ENCODE measurements around the gene BTBD6. TPM values are rescaled to one million over a fixed set of nuclear protein-coding genes. Genes with fewer than 3 reads are reported as not detected.
A peak's percentile ranks its signal among the peaks of the same experiment; 100 is the strongest.

Gene BTBD6
- total and polyA plus RNA-seq, 9 donors: 32.6 to 46.6 (median 37.9) TPM

GRCh38 chr14:105227346-105227745, 21.0 kb upstream of the BTBD6 start:
- Histone ChIP-seq H3K27ac (ENCODE audit: low read length) (no peak overlapping the region), H3K4me1 (ENCODE audit: control insufficient read depth, insufficient read depth, low read length) (no peaks in the 10 kb centered on the region), H3K36me3 (ENCODE audit: control insufficient read depth, insufficient read depth, low read length) (peaks cover 43% of the 10 kb centered on the region), H3K9me3 (replicated peaks; ENCODE audit: control insufficient read depth, low read depth, low read length) (no peaks in the 10 kb centered on the region), H3K4me3 (ENCODE audit: low read length) (no peak overlapping the region), H3K27me3 (ENCODE audit: control insufficient read depth, insufficient read depth, low read length) (no peaks in the 10 kb centered on the region)
- DNase-seq: no peak
- WGBS (ENCODE audit: insufficient coverage): 88% methylated on average over 8 of the region's 14 CpGs

GRCh38 chr14:105228562-105228961, 19.8 kb upstream of the BTBD6 start:
- 62% methylated on average over 10 of the region's 17 CpGs for WGBS (ENCODE audit: insufficient coverage)
- no peaks in the 10 kb centered on the region for H3K4me1 ChIP-seq (ENCODE audit: control insufficient read depth, insufficient read depth, low read length)
- H3K4me3 ChIP-seq (ENCODE audit: low read length): no peak overlapping the region
- no peak overlapping the region for H3K27ac ChIP-seq (ENCODE audit: low read length)
- H3K36me3 ChIP-seq (ENCODE audit: control insufficient read depth, insufficient read depth, low read length): peaks cover 34% of the 10 kb centered on the region
- no peaks in the 10 kb centered on the region for H3K9me3 ChIP-seq (replicated peaks; ENCODE audit: control insufficient read depth, low read depth, low read length)
- no peaks in the 10 kb centered on the region for H3K27me3 ChIP-seq (ENCODE audit: control insufficient read depth, insufficient read depth, low read length)
- no peak for DNase-seq

GRCh38 chr14:105229099-105229655, 19.2 kb upstream of the BTBD6 start:
- Histone ChIP-seq H3K9me3 (replicated peaks; ENCODE audit: control insufficient read depth, low read depth, low read length) (no peaks in the 10 kb centered on the region), H3K36me3 (ENCODE audit: control insufficient read depth, insufficient read depth, low read length) (peaks cover 29% of the 10 kb centered on the region), H3K27ac (ENCODE audit: low read length) (no peak overlapping the region), H3K4me3 (ENCODE audit: low read length) (no peak overlapping the region), H3K4me1 (ENCODE audit: control insufficient read depth, insufficient read depth, low read length) (no peaks in the 10 kb centered on the region), H3K27me3 (ENCODE audit: control insufficient read depth, insufficient read depth, low read length) (no peaks in the 10 kb centered on the region)
- DNase-seq: no peak
- 86% methylated on average over 8 of the region's 18 CpGs for WGBS (ENCODE audit: insufficient coverage)

GRCh38 chr14:105240811-105241576, 7.3 kb upstream of the BTBD6 start:
- no peaks in the 10 kb centered on the region for H3K9me3 ChIP-seq (replicated peaks; ENCODE audit: control insufficient read depth, low read depth, low read length)
- DNase-seq: no peak
- WGBS (ENCODE audit: insufficient coverage): 96% methylated on average over 26 of the region's 31 CpGs
- peaks cover 21% of the 10 kb centered on the region for H3K36me3 ChIP-seq (ENCODE audit: control insufficient read depth, insufficient read depth, low read length)
- no peak overlapping the region for H3K4me3 ChIP-seq (ENCODE audit: low read length)
- no peaks in the 10 kb centered on the region for H3K4me1 ChIP-seq (ENCODE audit: control insufficient read depth, insufficient read depth, low read length)
- no peak overlapping the region for H3K27ac ChIP-seq (ENCODE audit: low read length)
- no peaks in the 10 kb centered on the region for H3K27me3 ChIP-seq (ENCODE audit: control insufficient read depth, insufficient read depth, low read length)

- DNase-seq: no peak
These were observed 6.7 kb upstream of the BTBD6 start for GRCh38 chr14:105241641-105242040.

DNA sequence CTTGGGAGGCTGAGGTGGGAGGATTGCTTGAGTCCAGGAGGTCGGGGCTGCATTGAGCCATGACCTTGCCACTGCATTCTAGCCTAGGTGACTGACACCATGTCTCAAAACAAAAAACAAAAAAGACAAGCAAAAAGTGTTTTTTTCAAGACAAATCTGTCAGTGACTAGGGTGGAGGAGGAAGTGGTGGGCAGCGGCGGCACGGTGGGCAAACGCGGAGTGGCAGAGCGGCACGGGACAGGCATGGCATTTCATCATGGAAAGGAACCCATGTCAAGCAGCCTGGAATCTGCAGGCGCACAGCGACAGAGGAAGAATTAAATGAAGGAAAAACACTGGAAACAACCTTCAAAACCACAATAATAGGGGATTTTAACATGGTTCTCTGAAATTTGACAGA, 4.0 kb upstream of the BTBD6 start:
- Histone ChIP-seq H3K9me3 (replicated peaks; ENCODE audit: control insufficient read depth, low read depth, low read length) (no peaks in the 10 kb centered on the region), H3K4me1 (ENCODE audit: control insufficient read depth, insufficient read depth, low read length) (peaks cover 20% of the 10 kb centered on the region), H3K27ac (ENCODE audit: low read length) (no peak overlapping the region), H3K4me3 (ENCODE audit: low read length) (no peak overlapping the region), H3K36me3 (ENCODE audit: control insufficient read depth, insufficient read depth, low read length) (peaks cover 32% of the 10 kb centered on the region), H3K27me3 (ENCODE audit: control insufficient read depth, insufficient read depth, low read length) (no peaks in the 10 kb centered on the region)
- WGBS (ENCODE audit: insufficient coverage): 95% methylated on average over 7 of the region's 10 CpGs
- no peak for DNase-seq

More at GRCh38 chr14:105241641-105242040, 6.7 kb upstream of the BTBD6 start:
- Histone ChIP-seq H3K4me1 (ENCODE audit: control insufficient read depth, insufficient read depth, low read length) (peaks cover 2% of the 10 kb centered on the region), H3K36me3 (ENCODE audit: control insufficient read depth, insufficient read depth, low read length) (peaks cover 25% of the 10 kb centered on the region), H3K27ac (ENCODE audit: low read length) (no peak overlapping the region), H3K4me3 (ENCODE audit: low read length) (no peak overlapping the region), H3K9me3 (replicated peaks; ENCODE audit: control insufficient read depth, low read depth, low read length) (no peaks in the 10 kb centered on the region), H3K27me3 (ENCODE audit: control insufficient read depth, insufficient read depth, low read length) (no peaks in the 10 kb centered on the region)
- 95% methylated on average over 19 of the region's 19 CpGs for WGBS (ENCODE audit: insufficient coverage)

- H3K27me3 ChIP-seq (ENCODE audit: control insufficient read depth, insufficient read depth, low read length): no peaks in the 10 kb centered on the region
- peaks cover 41% of the 10 kb centered on the region for H3K4me1 ChIP-seq (ENCODE audit: control insufficient read depth, insufficient read depth, low read length)
- no peak overlapping the region for H3K4me3 ChIP-seq (ENCODE audit: low read length)
- H3K27ac ChIP-seq (ENCODE audit: low read length): no peak overlapping the region
- WGBS (ENCODE audit: insufficient coverage): 79% methylated on average over 9 of the region's 16 CpGs
- DNase-seq: no peak
- peaks cover 48% of the 10 kb centered on the region for H3K36me3 ChIP-seq (ENCODE audit: control insufficient read depth, insufficient read depth, low read length)
- no peaks in the 10 kb centered on the region for H3K9me3 ChIP-seq (replicated peaks; ENCODE audit: control insufficient read depth, low read depth, low read length)
These were observed 1.3 kb upstream of the BTBD6 start for GRCh38 chr14:105247026-105247425.

DNA sequence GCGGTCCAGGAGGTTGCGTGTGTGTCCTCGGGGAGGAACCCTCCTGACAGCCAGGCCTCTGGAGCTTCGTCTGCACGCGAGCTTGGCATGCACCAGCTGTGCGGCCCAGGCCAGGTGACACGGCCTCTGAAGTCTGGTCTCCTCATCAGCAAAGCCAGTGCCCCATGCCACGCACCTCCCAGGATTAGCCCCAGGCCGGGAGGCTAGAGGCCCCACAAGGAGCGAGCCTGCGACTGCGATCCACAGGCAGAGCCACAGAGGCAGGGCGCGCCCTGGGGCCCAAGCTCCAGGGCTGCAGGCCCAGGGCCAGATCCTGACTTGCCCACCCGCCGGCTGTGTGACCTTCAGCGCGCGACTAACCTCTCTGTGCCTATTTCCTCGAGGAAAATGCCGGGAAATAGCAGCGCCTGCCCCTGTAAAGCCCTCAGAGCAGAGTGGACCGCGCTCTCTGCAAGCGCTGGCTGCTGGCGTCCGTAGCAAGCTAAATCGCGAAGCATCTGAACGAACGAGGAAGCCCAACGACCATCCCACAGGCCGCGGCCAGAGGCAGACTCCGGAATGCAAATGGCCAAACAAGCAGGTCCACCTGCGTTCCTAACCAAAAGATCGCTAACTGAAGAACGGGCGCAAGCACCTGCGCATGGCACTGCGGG, 492 bp upstream of the BTBD6 start:
- 31% methylated on average over 42 of the region's 42 CpGs for WGBS (ENCODE audit: insufficient coverage)
- Histone ChIP-seq H3K27me3 (ENCODE audit: control insufficient read depth, insufficient read depth, low read length) (no peaks in the 10 kb centered on the region), H3K27ac (ENCODE audit: low read length) (peak overlapping the region; percentile 29), H3K36me3 (ENCODE audit: control insufficient read depth, insufficient read depth, low read length) (peaks cover 56% of the 10 kb centered on the region), H3K9me3 (replicated peaks; ENCODE audit: control insufficient read depth, low read depth, low read length) (no peaks in the 10 kb centered on the region), H3K4me1 (ENCODE audit: control insufficient read depth, insufficient read depth, low read length) (peaks cover 41% of the 10 kb centered on the region), H3K4me3 (ENCODE audit: low read length) (peak overlapping the region; percentile 58)
- DNase-seq: peak; percentile 26

DNA sequence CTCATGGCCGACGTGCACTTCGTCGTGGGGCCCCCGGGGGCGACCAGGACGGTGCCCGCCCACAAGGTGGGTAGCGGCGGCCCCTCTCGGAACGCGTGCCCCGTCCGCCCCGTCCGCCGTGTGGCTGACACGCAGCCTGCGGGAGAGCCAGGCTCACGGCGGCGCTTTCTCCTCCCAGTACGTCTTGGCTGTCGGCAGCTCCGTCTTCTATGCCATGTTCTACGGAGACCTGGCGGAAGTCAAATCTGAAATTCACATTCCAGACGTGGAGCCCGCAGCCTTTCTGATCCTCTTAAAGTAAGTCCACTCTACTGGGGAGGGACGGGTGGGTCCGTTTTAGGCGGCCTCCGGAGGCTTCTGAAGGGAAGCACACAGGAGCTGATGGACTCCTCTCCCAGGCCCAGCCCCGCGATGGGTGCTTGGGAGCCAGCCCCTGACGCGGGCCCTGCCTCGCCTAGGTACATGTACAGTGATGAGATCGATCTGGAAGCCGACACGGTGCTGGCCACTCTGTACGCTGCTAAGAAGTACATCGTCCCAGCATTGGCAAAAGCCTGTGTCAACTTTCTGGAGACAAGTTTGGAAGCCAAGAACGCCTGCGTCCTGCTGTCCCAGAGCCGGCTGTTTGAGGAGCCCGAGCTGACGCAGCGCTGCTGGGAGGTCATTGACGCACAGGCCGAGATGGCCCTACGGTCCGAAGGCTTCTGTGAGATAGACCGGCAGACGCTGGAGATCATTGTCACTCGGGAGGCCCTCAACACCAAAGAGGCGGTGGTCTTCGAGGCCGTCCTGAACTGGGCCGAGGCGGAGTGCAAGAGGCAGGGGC, 1.1 kb downstream of the BTBD6 start:
- DNase-seq: peak; percentile 32
- 31% methylated on average over 59 of the region's 62 CpGs for WGBS (ENCODE audit: insufficient coverage)
- H3K4me1 ChIP-seq (ENCODE audit: control insufficient read depth, insufficient read depth, low read length): peaks cover 47% of the 10 kb centered on the region
- no peaks in the 10 kb centered on the region for H3K27me3 ChIP-seq (ENCODE audit: control insufficient read depth, insufficient read depth, low read length)
- peak overlapping the region; percentile 38 for H3K4me3 ChIP-seq (ENCODE audit: low read length)
- H3K36me3 ChIP-seq (ENCODE audit: control insufficient read depth, insufficient read depth, low read length): peaks cover 57% of the 10 kb centered on the region
- no peak overlapping the region for H3K27ac ChIP-seq (ENCODE audit: low read length)
- H3K9me3 ChIP-seq (replicated peaks; ENCODE audit: control insufficient read depth, low read depth, low read length): no peaks in the 10 kb centered on the region

GRCh38 chr14:105250008-105250366, 1.7 kb downstream of the BTBD6 start:
- DNase-seq: no peak
- no peak overlapping the region for H3K4me3 ChIP-seq (ENCODE audit: low read length)

More at GRCh38 chr14:105250008-105250366, 1.7 kb downstream of the BTBD6 start:
- Histone ChIP-seq H3K36me3 (ENCODE audit: control insufficient read depth, insufficient read depth, low read length) (peaks cover 56% of the 10 kb centered on the region), H3K4me1 (ENCODE audit: control insufficient read depth, insufficient read depth, low read length) (peaks cover 53% of the 10 kb centered on the region), H3K9me3 (replicated peaks; ENCODE audit: control insufficient read depth, low read depth, low read length) (no peaks in the 10 kb centered on the region), H3K27ac (ENCODE audit: low read length) (no peak overlapping the region), H3K27me3 (ENCODE audit: control insufficient read depth, insufficient read depth, low read length) (no peaks in the 10 kb centered on the region)
- WGBS (ENCODE audit: insufficient coverage): 95% methylated on average over 14 of the region's 16 CpGs
